ENCODE measurements around the gene MYOD1. TPM values are rescaled to one million over a fixed set of nuclear protein-coding genes. Genes with fewer than 3 reads are reported as not detected.
A peak's percentile ranks its signal among the peaks of the same experiment; 100 is the strongest.

MYOD1 gene
- total RNA-seq, 1 experiment from 2014 or later = 521 TPM

GRCh38 chr11:17734418-17734911 is 15.1 kb downstream of the MYOD1 start, which contains the start of gene KCNC1:
Gene KCNC1 (plus strand): TSS chr11:17734781. CDS start chr11:17736003, 1,222 bp downstream.
- DNase-seq (ENCODE audit: low read depth) = peak; percentile 54

- DNase-seq (ENCODE audit: low read depth) = peak; percentile 67
Measured at GRCh38 chr11:17734986-17735817, 15.8 kb downstream of the MYOD1 start.

GRCh38 chr11:17735818-17736578 is 16.6 kb downstream of the MYOD1 start:
- DNase-seq (ENCODE audit: low read depth) = no peak

- DNase-seq (ENCODE audit: low read depth) = no peak
Measured at GRCh38 chr11:17736579-17736893, 17.2 kb downstream of the MYOD1 start.

- no peak for DNase-seq (ENCODE audit: low read depth)
Measured at GRCh38 chr11:17736930-17737817, 17.8 kb downstream of the MYOD1 start.

GRCh38 chr11:17738151-17738973 is 19.0 kb downstream of the MYOD1 start:
- no peak for DNase-seq (ENCODE audit: low read depth)

- no peak for DNase-seq (ENCODE audit: low read depth)
Measured at GRCh38 chr11:17739945-17740338, 20.6 kb downstream of the MYOD1 start.

GRCh38 chr11:17740649-17741235 is 21.4 kb downstream of the MYOD1 start:
- DNase-seq (ENCODE audit: low read depth) = no peak

GRCh38 chr11:17741487-17741886 is 22.1 kb downstream of the MYOD1 start:
- no peak for DNase-seq (ENCODE audit: low read depth)

- DNase-seq (ENCODE audit: low read depth) = no peak
Measured at GRCh38 chr11:17742019-17742418, 22.6 kb downstream of the MYOD1 start.

GRCh38 chr11:17743026-17743807 is 23.8 kb downstream of the MYOD1 start:
- no peak for DNase-seq (ENCODE audit: low read depth)

- DNase-seq (ENCODE audit: low read depth) = no peak
Measured at GRCh38 chr11:17743808-17744119, 24.4 kb downstream of the MYOD1 start.

GRCh38 chr11:17744151-17744940 is 25.0 kb downstream of the MYOD1 start:
- DNase-seq (ENCODE audit: low read depth) = no peak

GRCh38 chr11:17745023-17745772 is 25.8 kb downstream of the MYOD1 start:
- DNase-seq (ENCODE audit: low read depth) = no peak

GRCh38 chr11:17746096-17746495 is 26.7 kb downstream of the MYOD1 start:
- DNase-seq (ENCODE audit: low read depth) = no peak

GRCh38 chr11:17747131-17747955 is 28.0 kb downstream of the MYOD1 start:
- no peak for DNase-seq (ENCODE audit: low read depth)

GRCh38 chr11:17748044-17748443 is 28.7 kb downstream of the MYOD1 start:
- no peak for DNase-seq (ENCODE audit: low read depth)

All from LHCN-M2 (cell line).